Neuron (in vitro differentiated cells): ENCODE results near the gene TRMT13.
"Not testable (repeated sequence)": the region's sequence is repeated elsewhere in the genome, so short reads cannot be mapped to it uniquely, and the experiment has no call there.

Source experiments
- H2AFZ ChIP-seq: one replicate; pipeline ENCODE4 v1.6.1; 2013; ENCODE audit warnings: low read depth, mild to moderate bottlenecking, inconsistent platforms, low read length, moderate library complexity
- H3K27me3 ChIP-seq: one replicate; pipeline ENCODE4 v1.6.1; 2013; ENCODE audit warnings: low read length; ENCODE audit not compliant: insufficient read depth
- H3K36me3 ChIP-seq: one replicate; pipeline ENCODE4 v1.6.1; 2013; ENCODE audit warnings: low read length; ENCODE audit not compliant: insufficient read depth
- H3K4me1 ChIP-seq: one replicate; pipeline ENCODE4 v1.6.1; 2013; ENCODE audit warnings: low read length; ENCODE audit not compliant: insufficient read depth
- H3K4me3 ChIP-seq: 2 replicates; pipeline ENCODE4 v1.5.1; 2013; ENCODE audit warnings: mild to moderate bottlenecking, low read length, moderate library complexity
- H3K9me3 ChIP-seq: one replicate; pipeline ENCODE4 v1.6.1; 2013; ENCODE audit warnings: low read length

TRMT13 gene

GRCh38 chr1:100177295-100178041 is 44.5 kb downstream of the TRMT13 start:
- Histone ChIP-seq H3K4me1 (no peaks in the 10 kb centered on the region), H3K27me3 (no peaks in the 10 kb centered on the region), H3K9me3 (no peaks in the 10 kb centered on the region), H2AFZ (no peak overlapping the region), H3K4me3 (no peak overlapping the region), H3K36me3 (no peaks in the 10 kb centered on the region)

DNA sequence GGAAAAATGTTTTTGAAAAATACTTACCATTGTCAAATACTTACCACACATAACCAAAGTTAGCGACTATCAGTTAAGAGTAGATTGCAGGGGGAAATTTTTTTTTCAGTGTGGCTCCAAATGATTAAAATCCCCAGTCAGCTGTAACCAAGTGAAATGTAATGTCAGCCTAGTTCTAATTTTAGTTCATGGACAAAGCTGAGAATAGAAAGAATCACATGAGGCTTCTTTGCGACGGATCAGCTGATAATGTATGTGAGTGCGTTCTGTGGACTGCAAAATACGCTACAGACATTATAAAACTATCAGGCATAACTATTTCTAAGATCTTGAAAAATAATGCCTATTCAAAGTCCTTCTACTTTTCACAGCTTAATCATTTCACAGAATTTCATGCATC is 45.1 kb downstream of the TRMT13 start, which contains the start of gene LRRC39:
LRRC39 (minus strand) TSS at position 166 of the 400 bp plus-strand sequence. CDS start 9,740 bp downstream, outside the sequence.
- Histone ChIP-seq H3K4me3 (no peak within 1 kb of the TSS), H3K9me3 (no peaks in the 10 kb centered on the region), H3K36me3 (no peaks in the 10 kb centered on the region), H2AFZ (no peak within 1 kb of the TSS), H3K27me3 (no peaks in the 10 kb centered on the region), H3K4me1 (no peaks in the 10 kb centered on the region)

DNA sequence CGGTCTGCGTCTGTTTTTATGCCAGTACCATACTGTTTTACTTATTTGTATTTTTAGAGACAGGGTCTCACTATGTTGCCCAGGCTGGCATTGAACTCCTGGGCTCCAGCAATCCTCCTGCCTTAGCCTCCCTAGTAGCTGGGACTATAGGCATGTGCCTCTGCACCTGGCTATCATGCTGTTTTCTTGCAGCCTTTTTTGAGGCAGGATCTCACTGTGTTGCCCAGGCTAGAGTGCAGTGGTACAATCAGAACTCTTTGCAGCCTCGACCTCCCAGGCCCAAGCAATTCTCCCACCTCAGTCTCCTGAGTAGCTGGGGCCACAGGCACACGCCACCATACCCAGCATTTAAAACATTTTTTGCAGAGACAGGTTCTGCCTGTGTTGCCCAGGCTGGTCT is 50.4 kb downstream of the TRMT13 start:
- Histone ChIP-seq H3K27me3 (no peaks in the 10 kb centered on the region), H3K4me1 (no peaks in the 10 kb centered on the region), H2AFZ (no peak overlapping the region), H3K36me3 (no peaks in the 10 kb centered on the region), H3K9me3 (no peaks in the 10 kb centered on the region), H3K4me3 (no peak overlapping the region)

GRCh38 chr1:100184536-100184935 is 51.6 kb downstream of the TRMT13 start:
- no peak overlapping the region for H2AFZ ChIP-seq
- H3K4me3 ChIP-seq = no peak overlapping the region
- no peaks in the 10 kb centered on the region for H3K27me3 ChIP-seq
- no peaks in the 10 kb centered on the region for H3K9me3 ChIP-seq
- no peaks in the 10 kb centered on the region for H3K36me3 ChIP-seq
- H3K4me1 ChIP-seq = no peaks in the 10 kb centered on the region

DNA sequence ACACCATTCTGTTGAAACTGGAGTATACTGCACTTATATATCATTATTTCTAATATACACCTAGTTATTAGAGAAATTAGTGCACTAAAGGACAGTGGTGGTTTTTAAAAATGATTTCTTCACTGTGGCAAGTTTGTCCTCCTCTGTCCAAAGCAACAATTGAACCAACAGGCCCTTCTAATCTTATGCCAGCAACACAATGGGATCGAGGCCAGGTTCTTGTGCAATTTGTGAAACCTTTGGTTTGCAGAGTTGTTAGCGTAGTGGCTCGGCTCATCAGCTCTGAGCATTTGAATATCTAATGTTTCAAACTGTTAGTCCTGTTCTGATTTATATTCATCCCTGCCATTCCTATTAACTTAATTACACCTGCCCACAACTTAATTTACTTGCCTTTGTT is 54.9 kb downstream of the TRMT13 start:
- peaks cover 5% of the 10 kb centered on the region for H3K36me3 ChIP-seq
- H2AFZ ChIP-seq = no peak overlapping the region
- H3K4me1 ChIP-seq = no peaks in the 10 kb centered on the region
- no peaks in the 10 kb centered on the region for H3K27me3 ChIP-seq
- no peak overlapping the region for H3K4me3 ChIP-seq
- H3K9me3 ChIP-seq = no peaks in the 10 kb centered on the region

GRCh38 chr1:100188617-100189016 is 55.7 kb downstream of the TRMT13 start:
- Histone ChIP-seq H3K27me3 (no peaks in the 10 kb centered on the region), H3K36me3 (peaks cover 5% of the 10 kb centered on the region), H3K9me3 (no peaks in the 10 kb centered on the region), H3K4me1 (no peaks in the 10 kb centered on the region), H2AFZ (no peak overlapping the region), H3K4me3 (no peak overlapping the region)

- H3K36me3 ChIP-seq = peaks cover 25% of the 10 kb centered on the region
- no peaks in the 10 kb centered on the region for H3K27me3 ChIP-seq
- no peaks in the 10 kb centered on the region for H3K9me3 ChIP-seq
- no peak overlapping the region for H3K4me3 ChIP-seq
- H3K4me1 ChIP-seq = no peaks in the 10 kb centered on the region
- no peak overlapping the region for H2AFZ ChIP-seq
Measured at GRCh38 chr1:100198596-100198995, 65.6 kb downstream of the TRMT13 start.

- H3K27me3 ChIP-seq, H2AFZ ChIP-seq, H3K4me1 ChIP-seq, H3K4me3 ChIP-seq, H3K9me3 ChIP-seq: not testable (repeated sequence)
- H3K36me3 ChIP-seq = peaks cover 25% of the 10 kb centered on the region
Measured at GRCh38 chr1:100200060-100200459, 67.1 kb downstream of the TRMT13 start.
